ENCODE measurements around the gene MDFIC. TPM values are rescaled to one million over a fixed set of nuclear protein-coding genes. Genes with fewer than 3 reads are reported as not detected.

MDFIC gene
- total and polyA plus RNA-seq, 2 experiments from 2014 or later: 3.0 to 5.2 TPM

DNA sequence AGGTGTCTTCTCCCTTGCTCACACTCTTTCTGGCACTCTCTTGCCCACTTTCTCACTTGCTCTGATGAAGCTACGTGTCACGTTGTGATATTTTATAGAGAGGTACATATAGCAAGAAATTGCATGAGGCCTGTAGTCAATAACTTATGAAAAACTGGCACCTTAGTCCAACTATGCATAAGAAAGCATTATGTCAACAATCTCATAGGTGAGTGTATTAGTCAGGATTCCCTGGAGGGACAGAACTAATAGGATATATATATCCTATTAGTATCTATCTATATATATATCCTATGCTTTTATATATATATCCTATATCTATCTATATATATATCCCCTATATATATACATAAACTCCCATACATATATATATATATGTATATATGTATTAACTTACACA lies 18.8 kb upstream of the MDFIC start:
- H2AFZ ChIP-seq: no peak overlapping the region
- H3K4me3 ChIP-seq: no peak overlapping the region
- peaks cover 1% of the 10 kb centered on the region for H3K27me3 Mint-ChIP-seq (ENCODE audit: insufficient read depth, low read depth, poor library complexity)
- H3K27ac ChIP-seq (ENCODE audit: low read depth): no peak overlapping the region
- ATAC-seq: no peak
- H3K36me3 ChIP-seq (ENCODE audit: insufficient read depth): no peaks in the 10 kb centered on the region
- H3K36me3 Mint-ChIP-seq (ENCODE audit: low read depth): no peaks in the 10 kb centered on the region
- H3K4me3 Mint-ChIP-seq: no peak overlapping the region
- 0 out of 3 replicates have a peak, but pooled peaks cover under 1% of the 10 kb centered on the region for H3K9me3 Mint-ChIP-seq
- no peaks in the 10 kb centered on the region for H3K27me3 ChIP-seq (ENCODE audit: insufficient read depth)
- TF ChIP-seq, protein P1, sequence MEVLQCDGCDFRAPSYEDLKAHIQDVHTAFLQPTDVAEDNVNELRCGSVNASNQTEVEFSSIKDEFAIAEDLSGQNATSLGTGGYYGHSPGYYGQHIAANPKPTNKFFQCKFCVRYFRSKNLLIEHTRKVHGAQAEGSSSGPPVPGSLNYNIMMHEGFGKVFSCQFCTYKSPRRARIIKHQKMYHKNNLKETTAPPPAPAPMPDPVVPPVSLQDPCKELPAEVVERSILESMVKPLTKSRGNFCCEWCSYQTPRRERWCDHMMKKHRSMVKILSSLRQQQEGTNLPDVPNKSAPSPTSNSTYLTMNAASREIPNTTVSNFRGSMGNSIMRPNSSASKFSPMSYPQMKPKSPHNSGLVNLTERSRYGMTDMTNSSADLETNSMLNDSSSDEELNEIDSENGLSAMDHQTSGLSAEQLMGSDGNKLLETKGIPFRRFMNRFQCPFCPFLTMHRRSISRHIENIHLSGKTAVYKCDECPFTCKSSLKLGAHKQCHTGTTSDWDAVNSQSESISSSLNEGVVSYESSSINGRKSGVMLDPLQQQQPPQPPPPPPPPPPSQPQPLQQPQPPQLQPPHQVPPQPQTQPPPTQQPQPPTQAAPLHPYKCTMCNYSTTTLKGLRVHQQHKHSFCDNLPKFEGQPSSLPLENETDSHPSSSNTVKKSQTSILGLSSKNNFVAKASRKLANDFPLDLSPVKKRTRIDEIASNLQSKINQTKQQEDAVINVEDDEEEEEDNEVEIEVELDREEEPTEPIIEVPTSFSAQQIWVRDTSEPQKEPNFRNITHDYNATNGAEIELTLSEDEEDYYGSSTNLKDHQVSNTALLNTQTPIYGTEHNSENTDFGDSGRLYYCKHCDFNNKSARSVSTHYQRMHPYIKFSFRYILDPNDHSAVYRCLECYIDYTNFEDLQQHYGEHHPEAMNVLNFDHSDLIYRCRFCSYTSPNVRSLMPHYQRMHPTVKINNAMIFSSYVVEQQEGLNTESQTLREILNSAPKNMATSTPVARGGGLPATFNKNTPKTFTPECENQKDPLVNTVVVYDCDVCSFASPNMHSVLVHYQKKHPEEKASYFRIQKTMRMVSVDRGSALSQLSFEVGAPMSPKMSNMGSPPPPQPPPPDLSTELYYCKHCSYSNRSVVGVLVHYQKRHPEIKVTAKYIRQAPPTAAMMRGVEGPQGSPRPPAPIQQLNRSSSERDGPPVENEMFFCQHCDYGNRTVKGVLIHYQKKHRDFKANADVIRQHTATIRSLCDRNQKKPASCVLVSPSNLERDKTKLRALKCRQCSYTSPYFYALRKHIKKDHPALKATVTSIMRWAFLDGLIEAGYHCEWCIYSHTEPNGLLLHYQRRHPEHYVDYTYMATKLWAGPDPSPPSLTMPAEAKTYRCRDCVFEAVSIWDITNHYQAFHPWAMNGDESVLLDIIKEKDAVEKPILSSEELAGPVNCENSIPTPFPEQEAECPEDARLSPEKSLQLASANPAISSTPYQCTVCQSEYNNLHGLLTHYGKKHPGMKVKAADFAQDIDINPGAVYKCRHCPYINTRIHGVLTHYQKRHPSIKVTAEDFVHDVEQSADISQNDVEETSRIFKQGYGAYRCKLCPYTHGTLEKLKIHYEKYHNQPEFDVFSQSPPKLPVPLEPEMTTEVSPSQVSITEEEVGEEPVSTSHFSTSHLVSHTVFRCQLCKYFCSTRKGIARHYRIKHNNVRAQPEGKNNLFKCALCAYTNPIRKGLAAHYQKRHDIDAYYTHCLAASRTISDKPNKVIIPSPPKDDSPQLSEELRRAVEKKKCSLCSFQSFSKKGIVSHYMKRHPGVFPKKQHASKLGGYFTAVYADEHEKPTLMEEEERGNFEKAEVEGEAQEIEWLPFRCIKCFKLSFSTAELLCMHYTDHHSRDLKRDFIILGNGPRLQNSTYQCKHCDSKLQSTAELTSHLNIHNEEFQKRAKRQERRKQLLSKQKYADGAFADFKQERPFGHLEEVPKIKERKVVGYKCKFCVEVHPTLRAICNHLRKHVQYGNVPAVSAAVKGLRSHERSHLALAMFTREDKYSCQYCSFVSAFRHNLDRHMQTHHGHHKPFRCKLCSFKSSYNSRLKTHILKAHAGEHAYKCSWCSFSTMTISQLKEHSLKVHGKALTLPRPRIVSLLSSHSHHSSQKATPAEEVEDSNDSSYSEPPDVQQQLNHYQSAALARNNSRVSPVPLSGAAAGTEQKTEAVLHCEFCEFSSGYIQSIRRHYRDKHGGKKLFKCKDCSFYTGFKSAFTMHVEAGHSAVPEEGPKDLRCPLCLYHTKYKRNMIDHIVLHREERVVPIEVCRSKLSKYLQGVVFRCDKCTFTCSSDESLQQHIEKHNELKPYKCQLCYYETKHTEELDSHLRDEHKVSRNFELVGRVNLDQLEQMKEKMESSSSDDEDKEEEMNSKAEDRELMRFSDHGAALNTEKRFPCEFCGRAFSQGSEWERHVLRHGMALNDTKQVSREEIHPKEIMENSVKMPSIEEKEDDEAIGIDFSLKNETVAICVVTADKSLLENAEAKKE (CRISPR knock-in tag; IDR thresholded peaks at IDR 0.05): no peak
- TF ChIP-seq JUNB (IDR thresholded peaks at IDR 0.05; ENCODE audit: unreplicated experiment) (no peak), STAT1 (IDR thresholded peaks at IDR 0.05; ENCODE audit: unreplicated experiment) (no peak), NANOG (IDR thresholded peaks at IDR 0.05; ENCODE audit: borderline replicate concordance) (no peak), POLR2AphosphoS5 (IDR thresholded peaks at IDR 0.05; ENCODE audit: low read depth) (no peak), CREB1 (CRISPR knock-in tag; IDR thresholded peaks at IDR 0.05; ENCODE audit: low read depth) (no peak), ZNF114 (CRISPR knock-in tag; IDR thresholded peaks at IDR 0.05) (no peak), EZH2phosphoT487 (IDR thresholded peaks at IDR 0.05; ENCODE audit: unreplicated experiment) (no peak), EZH2 (IDR thresholded peaks at IDR 0.05; ENCODE audit: low read depth, unreplicated experiment) (no peak), ZNF331 (CRISPR knock-in tag; IDR thresholded peaks at IDR 0.05; ENCODE audit: low read depth) (no peak)
- TF ChIP-seq, protein P2, sequence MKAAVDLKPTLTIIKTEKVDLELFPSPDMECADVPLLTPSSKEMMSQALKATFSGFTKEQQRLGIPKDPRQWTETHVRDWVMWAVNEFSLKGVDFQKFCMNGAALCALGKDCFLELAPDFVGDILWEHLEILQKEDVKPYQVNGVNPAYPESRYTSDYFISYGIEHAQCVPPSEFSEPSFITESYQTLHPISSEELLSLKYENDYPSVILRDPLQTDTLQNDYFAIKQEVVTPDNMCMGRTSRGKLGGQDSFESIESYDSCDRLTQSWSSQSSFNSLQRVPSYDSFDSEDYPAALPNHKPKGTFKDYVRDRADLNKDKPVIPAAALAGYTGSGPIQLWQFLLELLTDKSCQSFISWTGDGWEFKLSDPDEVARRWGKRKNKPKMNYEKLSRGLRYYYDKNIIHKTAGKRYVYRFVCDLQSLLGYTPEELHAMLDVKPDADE (IDR thresholded peaks at IDR 0.05): no peak
- TF ChIP-seq, protein P3, sequence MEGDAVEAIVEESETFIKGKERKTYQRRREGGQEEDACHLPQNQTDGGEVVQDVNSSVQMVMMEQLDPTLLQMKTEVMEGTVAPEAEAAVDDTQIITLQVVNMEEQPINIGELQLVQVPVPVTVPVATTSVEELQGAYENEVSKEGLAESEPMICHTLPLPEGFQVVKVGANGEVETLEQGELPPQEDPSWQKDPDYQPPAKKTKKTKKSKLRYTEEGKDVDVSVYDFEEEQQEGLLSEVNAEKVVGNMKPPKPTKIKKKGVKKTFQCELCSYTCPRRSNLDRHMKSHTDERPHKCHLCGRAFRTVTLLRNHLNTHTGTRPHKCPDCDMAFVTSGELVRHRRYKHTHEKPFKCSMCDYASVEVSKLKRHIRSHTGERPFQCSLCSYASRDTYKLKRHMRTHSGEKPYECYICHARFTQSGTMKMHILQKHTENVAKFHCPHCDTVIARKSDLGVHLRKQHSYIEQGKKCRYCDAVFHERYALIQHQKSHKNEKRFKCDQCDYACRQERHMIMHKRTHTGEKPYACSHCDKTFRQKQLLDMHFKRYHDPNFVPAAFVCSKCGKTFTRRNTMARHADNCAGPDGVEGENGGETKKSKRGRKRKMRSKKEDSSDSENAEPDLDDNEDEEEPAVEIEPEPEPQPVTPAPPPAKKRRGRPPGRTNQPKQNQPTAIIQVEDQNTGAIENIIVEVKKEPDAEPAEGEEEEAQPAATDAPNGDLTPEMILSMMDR (conservative IDR thresholded peaks at IDR 0.05; ENCODE audit: low read depth in 2 of 2): no peak
- TF ChIP-seq, protein P4, sequence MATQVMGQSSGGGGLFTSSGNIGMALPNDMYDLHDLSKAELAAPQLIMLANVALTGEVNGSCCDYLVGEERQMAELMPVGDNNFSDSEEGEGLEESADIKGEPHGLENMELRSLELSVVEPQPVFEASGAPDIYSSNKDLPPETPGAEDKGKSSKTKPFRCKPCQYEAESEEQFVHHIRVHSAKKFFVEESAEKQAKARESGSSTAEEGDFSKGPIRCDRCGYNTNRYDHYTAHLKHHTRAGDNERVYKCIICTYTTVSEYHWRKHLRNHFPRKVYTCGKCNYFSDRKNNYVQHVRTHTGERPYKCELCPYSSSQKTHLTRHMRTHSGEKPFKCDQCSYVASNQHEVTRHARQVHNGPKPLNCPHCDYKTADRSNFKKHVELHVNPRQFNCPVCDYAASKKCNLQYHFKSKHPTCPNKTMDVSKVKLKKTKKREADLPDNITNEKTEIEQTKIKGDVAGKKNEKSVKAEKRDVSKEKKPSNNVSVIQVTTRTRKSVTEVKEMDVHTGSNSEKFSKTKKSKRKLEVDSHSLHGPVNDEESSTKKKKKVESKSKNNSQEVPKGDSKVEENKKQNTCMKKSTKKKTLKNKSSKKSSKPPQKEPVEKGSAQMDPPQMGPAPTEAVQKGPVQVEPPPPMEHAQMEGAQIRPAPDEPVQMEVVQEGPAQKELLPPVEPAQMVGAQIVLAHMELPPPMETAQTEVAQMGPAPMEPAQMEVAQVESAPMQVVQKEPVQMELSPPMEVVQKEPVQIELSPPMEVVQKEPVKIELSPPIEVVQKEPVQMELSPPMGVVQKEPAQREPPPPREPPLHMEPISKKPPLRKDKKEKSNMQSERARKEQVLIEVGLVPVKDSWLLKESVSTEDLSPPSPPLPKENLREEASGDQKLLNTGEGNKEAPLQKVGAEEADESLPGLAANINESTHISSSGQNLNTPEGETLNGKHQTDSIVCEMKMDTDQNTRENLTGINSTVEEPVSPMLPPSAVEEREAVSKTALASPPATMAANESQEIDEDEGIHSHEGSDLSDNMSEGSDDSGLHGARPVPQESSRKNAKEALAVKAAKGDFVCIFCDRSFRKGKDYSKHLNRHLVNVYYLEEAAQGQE (IDR thresholded peaks at IDR 0.05; ENCODE audit: unreplicated experiment): no peak
- H3K27ac Mint-ChIP-seq: no peak overlapping the region
- DNase-seq (ENCODE audit: low spot score): no peak
- H3K4me2 ChIP-seq: no peak overlapping the region
- H3K4me1 ChIP-seq (ENCODE audit: insufficient read depth): no peaks in the 10 kb centered on the region
- H3K79me2 ChIP-seq (replicated peaks; ENCODE audit: insufficient read depth): no peaks in the 10 kb centered on the region
- H4K20me1 ChIP-seq (replicated peaks; ENCODE audit: insufficient read depth): no peaks in the 10 kb centered on the region
- H3F3A ChIP-seq (replicated peaks; ENCODE audit: low read depth): no peaks in the 10 kb centered on the region
- no peaks in the 10 kb centered on the region for H3K4me1 Mint-ChIP-seq
- H3K9me2 ChIP-seq (ENCODE audit: insufficient read depth): 0 out of 2 replicates have a peak, but pooled peaks cover 2% of the 10 kb centered on the region
